Vagina (tissue), 2 donors: ENCODE results near the gene ACOXL.

ENCODE experiments used
- POLR2A ChIP-seq, 2 donors: fragments of 450-650 bp; IDR thresholded peaks; one replicate each; pipeline ENCODE4 v1.6.1; 2017; ENCODE audit warnings: antibody characterized with exemption in 2 of 2, mild to moderate bottlenecking in 2 of 2, moderate library complexity in 2 of 2
- TF ChIP-seq, protein P1 (sequence below), 3 experiments: fragments of 450-650 bp in 2 of 3; fragments of 200-600 bp in 1 of 3; sonication (generic) in 1 of 3; IDR thresholded peaks; one replicate each; pipeline ENCODE4 v1.5.1; 2017 to 2019; ENCODE audit warnings: antibody characterized with exemption in 3 of 3, mild to moderate bottlenecking in 2 of 3, moderate library complexity in 2 of 3

DNA sequence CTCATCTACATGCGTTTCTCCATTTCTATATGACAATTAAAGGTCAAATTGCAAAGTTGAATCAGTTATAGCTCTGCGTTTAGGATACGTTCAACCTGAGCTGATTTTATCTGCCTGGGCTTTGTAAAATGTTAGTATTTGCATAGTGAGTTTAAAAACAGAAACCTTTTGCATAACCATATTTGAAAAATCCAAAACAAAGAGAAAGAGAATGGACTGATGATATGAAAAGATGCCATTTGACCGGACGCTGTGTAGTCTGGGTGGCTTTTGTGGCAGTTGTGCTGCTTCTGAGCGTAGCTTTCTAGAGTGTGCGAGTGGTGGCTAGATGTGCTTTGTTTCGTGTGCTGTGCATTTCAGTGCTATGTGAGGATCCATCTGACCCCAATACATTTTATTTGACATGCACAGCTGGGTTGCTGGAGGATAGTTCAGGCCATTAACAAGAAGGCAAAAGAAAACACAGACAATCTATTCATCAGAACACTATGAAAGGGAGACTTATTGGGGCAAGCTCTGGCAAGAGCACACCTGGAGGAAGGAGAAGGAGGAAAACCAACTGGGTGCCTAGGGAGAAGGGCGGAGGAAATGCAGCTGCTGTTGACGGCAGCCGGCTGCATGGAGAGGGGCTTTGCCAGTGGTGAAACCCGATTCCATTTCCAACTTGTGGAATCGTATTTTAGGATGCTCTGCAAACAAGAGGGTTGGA is 126.8 kb downstream of the ACOXL start:
- TF ChIP-seq POLR2A (IDR thresholded peaks at IDR 0.05) = no peak
- TF ChIP-seq, protein P1, sequence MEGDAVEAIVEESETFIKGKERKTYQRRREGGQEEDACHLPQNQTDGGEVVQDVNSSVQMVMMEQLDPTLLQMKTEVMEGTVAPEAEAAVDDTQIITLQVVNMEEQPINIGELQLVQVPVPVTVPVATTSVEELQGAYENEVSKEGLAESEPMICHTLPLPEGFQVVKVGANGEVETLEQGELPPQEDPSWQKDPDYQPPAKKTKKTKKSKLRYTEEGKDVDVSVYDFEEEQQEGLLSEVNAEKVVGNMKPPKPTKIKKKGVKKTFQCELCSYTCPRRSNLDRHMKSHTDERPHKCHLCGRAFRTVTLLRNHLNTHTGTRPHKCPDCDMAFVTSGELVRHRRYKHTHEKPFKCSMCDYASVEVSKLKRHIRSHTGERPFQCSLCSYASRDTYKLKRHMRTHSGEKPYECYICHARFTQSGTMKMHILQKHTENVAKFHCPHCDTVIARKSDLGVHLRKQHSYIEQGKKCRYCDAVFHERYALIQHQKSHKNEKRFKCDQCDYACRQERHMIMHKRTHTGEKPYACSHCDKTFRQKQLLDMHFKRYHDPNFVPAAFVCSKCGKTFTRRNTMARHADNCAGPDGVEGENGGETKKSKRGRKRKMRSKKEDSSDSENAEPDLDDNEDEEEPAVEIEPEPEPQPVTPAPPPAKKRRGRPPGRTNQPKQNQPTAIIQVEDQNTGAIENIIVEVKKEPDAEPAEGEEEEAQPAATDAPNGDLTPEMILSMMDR (IDR thresholded peaks at IDR 0.05) = no peak
